H1 (cell line): ENCODE data around the gene SPIRE2.
"Not testable (repeated sequence)": the region's sequence is repeated elsewhere in the genome, so short reads cannot be mapped to it uniquely, and the experiment has no call there.

ENCODE experiments used
- ATF3 ChIP-seq: IDR thresholded peaks from 2 replicates; pipeline ENCODE4 v1.6.1; 2011; ENCODE audit warnings: low read depth, mild to moderate bottlenecking, low read length; ENCODE audit not compliant: insufficient read depth
- CBX5 ChIP-seq: fragments of 300-800, 300-1000 bp; sonication (generic); IDR thresholded peaks from 2 replicates; pipeline ENCODE4 v1.7.1; 2016; ENCODE audit warnings: antibody characterized with exemption, low read length, low read depth
- CTCF ChIP-seq, 3 experiments: IDR thresholded peaks; 1 replicate in 2 of 3; 2 replicates in 1 of 3; pipeline versions ENCODE4 v1.5.1 to v1.6.1; 2011; ENCODE audit warnings: low read length in 3 of 3, mild to moderate bottlenecking in 3 of 3, inconsistent platforms in 2 of 3, low read depth in 1 of 3, moderate library complexity in 1 of 3; ENCODE audit not compliant: insufficient read depth in 1 of 3; ENCODE audit errors: control extremely low read depth in 1 of 3
- EP300 ChIP-seq, 2 experiments: IDR thresholded peaks; 1 replicate in 1 of 2; 2 replicates in 1 of 2; pipeline ENCODE4 v1.6.1; 2011 to 2012; ENCODE audit warnings: low read depth in 2 of 2, low read length in 2 of 2, mild to moderate bottlenecking in 2 of 2, borderline replicate concordance in 1 of 2, inconsistent platforms in 1 of 2, moderate library complexity in 1 of 2
- KDM1A ChIP-seq: fragments of 200-600, 300-600 bp; sonication (generic); IDR thresholded peaks from 2 replicates; pipeline ENCODE4 v1.7.1; 2016; ENCODE audit warnings: mild to moderate bottlenecking, low read length, borderline replicate concordance
- RAD21 ChIP-seq, 2 experiments: IDR thresholded peaks in 1 of 2; conservative IDR thresholded peaks in 1 of 2; 2 replicates each; pipeline ENCODE4 v1.6.1; 2011; ENCODE audit warnings: low read depth in 2 of 2, low read length in 2 of 2, improper control_type of control experiment in 1 of 2, inconsistent platforms in 1 of 2, mild to moderate bottlenecking in 1 of 2, moderate library complexity in 1 of 2
- RNF2 ChIP-seq: fragments of 200-900, 300-1000 bp; sonication (generic); IDR thresholded peaks from 2 replicates; pipeline ENCODE4 v1.7.1; 2016; ENCODE audit warnings: borderline replicate concordance, low read depth, mild to moderate bottlenecking, antibody characterized with exemption, low read length; ENCODE audit not compliant: poor library complexity, severe bottlenecking; ENCODE audit errors: missing control alignments
- SRF ChIP-seq: IDR thresholded peaks from 2 replicates; pipeline ENCODE4 v1.6.1; 2011; ENCODE audit warnings: mild to moderate bottlenecking, low read depth, low read length, moderate library complexity

- not testable (repeated sequence) for TF ChIP-seq CBX5; SRF; RAD21 (IDR thresholded peaks at IDR 0.05 in 1 of 2, conservative IDR thresholded peaks at IDR 0.05 in 1 of 2; ENCODE audit: low read depth in 2 of 2, low read length in 2 of 2); RNF2; ATF3; CTCF (IDR thresholded peaks at IDR 0.05; ENCODE audit: control extremely low read depth in 1 of 3, insufficient read depth in 1 of 3, low read depth in 1 of 3, low read length in 3 of 3); EP300 (IDR thresholded peaks at IDR 0.05; ENCODE audit: borderline replicate concordance in 1 of 2, low read depth in 2 of 2, low read length in 2 of 2); KDM1A
Observed at GRCh38 chr16:89836484-89836883, 8.2 kb downstream of the SPIRE2 start.
